Effector memory CD4-positive, alpha-beta T cell (primary cell): ENCODE data around the gene MIB2.

ENCODE experiments used
- DNase-seq, 3 donors: peaks; one replicate each; pipeline ENCODE4 v3.0.0-alpha.2; 2020
- H3K27ac ChIP-seq: 2 replicates; pipeline ENCODE4 v1.7.0; 2013; ENCODE audit warnings: mild to moderate bottlenecking, low read length, moderate library complexity; ENCODE audit not compliant: insufficient read depth, poor library complexity, severe bottlenecking
- H3K27me3 ChIP-seq: replicated peaks from 2 replicates; pipeline ENCODE4 v1.7.0; 2013; ENCODE audit warnings: mild to moderate bottlenecking, low read length; ENCODE audit not compliant: insufficient read depth, control insufficient read depth, poor library complexity, severe bottlenecking
- H3K36me3 ChIP-seq: 2 replicates; pipeline ENCODE4 v1.7.0; 2013; ENCODE audit warnings: mild to moderate bottlenecking, low read length, moderate library complexity; ENCODE audit not compliant: control insufficient read depth, insufficient read depth
- H3K4me1 ChIP-seq: 2 replicates; pipeline ENCODE4 v1.7.0; 2013; ENCODE audit warnings: low read length, mild to moderate bottlenecking; ENCODE audit not compliant: control insufficient read depth, insufficient read depth, poor library complexity, severe bottlenecking
- H3K4me3 ChIP-seq: 2 replicates; pipeline ENCODE4 v1.7.0; 2013; ENCODE audit warnings: low read length, low read depth, mild to moderate bottlenecking; ENCODE audit not compliant: insufficient read depth, poor library complexity, severe bottlenecking
- H3K9me3 ChIP-seq: 2 replicates; pipeline ENCODE4 v1.7.0; 2013; ENCODE audit warnings: mild to moderate bottlenecking, low read length, moderate library complexity; ENCODE audit not compliant: control insufficient read depth
- total RNA-seq, 3 donors: gene quantifications; one replicate each; lab custom pipeline; 2026; lab: John Stamatoyannopoulos, UW

Gene MIB2
- total RNA-seq, result 46.8 to 66.2 (median 49.5) reads per million in 3 donors

DNA sequence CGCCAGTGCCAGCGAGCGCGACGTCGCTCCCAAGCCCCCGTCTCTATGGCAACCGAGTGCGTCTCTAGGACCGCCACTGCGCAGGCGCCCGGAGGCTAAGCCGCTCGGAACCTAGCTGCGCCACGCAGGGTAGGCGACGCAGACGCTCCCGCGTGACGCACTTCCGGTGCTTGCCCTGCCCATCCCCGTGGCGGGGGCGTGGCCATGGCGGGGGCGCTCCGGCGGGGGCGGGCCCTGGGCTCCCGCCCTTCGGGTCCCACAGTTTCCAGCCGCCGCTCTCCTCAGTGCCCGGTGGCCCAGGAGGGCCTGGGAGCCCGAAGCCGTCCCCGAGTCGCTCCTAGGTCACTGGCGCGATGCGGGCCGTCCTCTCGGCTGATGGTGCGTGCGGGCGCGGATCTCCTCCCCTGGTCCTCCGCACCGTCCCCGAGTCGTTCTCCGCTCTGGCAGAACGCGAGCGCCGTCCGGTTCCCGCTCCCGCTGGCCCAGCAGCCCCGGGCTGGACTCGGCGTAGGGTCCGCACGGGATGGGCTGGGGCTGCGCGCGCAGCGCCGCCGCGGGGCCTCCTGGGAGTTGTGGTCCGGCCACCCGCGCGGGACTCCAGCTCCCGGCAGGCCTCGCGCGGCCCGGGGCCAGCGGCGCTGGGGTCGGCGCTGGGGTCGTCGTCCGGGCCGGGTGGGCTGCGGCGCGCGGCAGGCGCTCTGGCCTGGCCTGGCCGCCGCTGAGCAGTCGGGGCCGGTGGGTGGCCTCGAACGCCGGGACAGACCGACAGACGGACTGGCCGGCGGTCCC is at the start of gene MIB2:
MIB2 (plus strand) TSS at position 245 of the 789 bp plus-strand sequence. CDS start 7,953 bp downstream, outside the sequence.
- peak; percentile 96 to 98 (median 98) for DNase-seq
- Histone ChIP-seq H3K27ac (peak within 1 kb of the TSS; percentile 100), H3K27me3 (no peaks in the 10 kb centered on the region), H3K4me1 (peaks cover 14% of the 10 kb centered on the region), H3K4me3 (peak within 1 kb of the TSS; percentile 100), H3K9me3 (no peaks in the 10 kb centered on the region), H3K36me3 (no peaks in the 10 kb centered on the region)

- no peak for DNase-seq
- H3K4me3 ChIP-seq, result no peak overlapping the region
- no peaks in the 10 kb centered on the region for H3K27me3 ChIP-seq
- no peaks in the 10 kb centered on the region for H3K9me3 ChIP-seq
- H3K4me1 ChIP-seq, result peaks cover 3% of the 10 kb centered on the region
- peak overlapping the region; percentile 13 for H3K27ac ChIP-seq
- peaks cover 50% of the 10 kb centered on the region for H3K36me3 ChIP-seq
These were observed 48.0 kb upstream of the MIB2 start for GRCh38 chr1:1567152-1567875.

DNA sequence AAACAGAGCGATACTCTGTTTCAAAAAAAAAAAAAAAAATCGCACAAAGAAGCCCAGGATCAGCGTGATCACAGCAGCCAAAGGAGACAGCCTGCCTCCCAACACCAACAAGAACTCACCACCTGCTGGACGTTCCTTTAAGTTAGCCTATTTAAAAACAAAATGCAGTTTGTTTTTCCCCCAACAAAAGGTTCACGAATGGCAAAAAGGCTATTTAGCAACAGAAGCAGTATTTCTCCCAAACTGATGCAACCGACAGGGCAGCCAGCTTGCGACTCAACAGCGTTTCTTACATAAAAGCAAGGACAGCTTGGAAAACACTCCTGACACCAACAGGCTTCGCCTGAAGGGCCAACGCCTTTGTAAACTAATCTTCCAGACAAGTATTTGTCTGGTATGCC is 47.4 kb upstream of the MIB2 start:
- no peaks in the 10 kb centered on the region for H3K27me3 ChIP-seq
- no peaks in the 10 kb centered on the region for H3K9me3 ChIP-seq
- peaks cover 44% of the 10 kb centered on the region for H3K36me3 ChIP-seq
- DNase-seq, result no peak
- H3K4me1 ChIP-seq, result peaks cover 3% of the 10 kb centered on the region
- peak overlapping the region; percentile 13 for H3K27ac ChIP-seq
- H3K4me3 ChIP-seq, result no peak overlapping the region

DNA sequence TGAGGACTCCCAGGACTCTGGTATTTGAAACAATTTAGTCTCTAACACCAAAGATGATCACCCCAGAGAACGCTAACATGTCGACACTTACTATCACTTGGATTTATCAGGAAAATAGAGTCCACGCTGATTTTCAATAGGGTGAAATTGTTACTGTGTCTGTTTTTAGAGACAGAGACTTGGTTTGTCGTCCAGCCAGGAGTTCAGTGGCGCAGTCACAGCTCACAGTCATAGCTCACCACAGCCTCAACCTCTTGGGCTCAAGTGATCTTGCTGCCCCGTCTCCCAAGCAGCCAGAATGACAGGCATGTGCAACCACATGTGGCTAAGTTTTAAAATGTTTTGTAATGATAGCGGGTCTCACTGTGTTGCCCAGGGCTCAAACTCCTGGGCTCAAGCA is 46.0 kb upstream of the MIB2 start:
- H3K27ac ChIP-seq, result no peak overlapping the region

DNA sequence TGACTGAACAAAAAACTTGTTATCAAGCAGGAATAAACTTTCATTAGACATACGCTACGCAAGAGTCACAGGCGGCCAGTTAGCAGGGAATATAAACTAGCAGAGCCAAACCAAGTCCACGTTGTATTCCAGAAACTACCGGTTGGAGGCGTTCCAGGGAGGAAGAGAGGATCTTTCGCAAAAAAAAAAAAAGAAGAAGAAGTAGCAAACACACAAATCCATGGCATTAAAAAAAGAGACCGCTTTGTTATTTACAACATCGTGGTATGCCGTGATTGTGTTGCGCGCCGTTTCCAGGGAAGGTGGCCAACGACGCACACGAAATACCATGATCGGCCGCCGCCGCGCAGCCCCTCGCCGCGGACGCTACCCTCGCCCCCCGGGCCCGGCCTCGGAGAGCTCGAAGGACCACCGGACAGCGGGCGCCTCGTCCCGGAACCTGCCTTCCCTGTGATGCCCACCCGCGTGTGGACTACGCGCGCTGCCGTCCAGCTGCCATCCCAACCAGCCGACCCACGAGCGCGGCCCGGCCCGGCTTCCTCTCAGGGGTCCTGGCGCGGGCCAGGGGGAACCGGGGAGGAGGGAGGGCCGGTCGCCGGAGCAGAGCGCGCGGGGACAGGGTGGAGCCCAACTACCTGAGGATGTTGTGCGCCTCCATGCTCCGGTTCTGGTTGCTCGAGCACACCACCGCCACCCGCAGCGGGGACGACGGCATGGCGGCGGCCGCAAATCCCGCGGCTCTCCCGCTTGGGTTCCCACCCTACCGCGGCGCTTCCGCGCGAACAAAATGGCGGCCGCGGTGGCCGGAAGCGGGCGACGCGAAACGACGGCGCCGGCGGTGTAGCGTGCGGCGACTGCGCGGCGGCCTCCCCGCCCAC is 41.2 kb upstream of the MIB2 start:
- Histone ChIP-seq H3K27ac (peak overlapping the region; percentile 99), H3K4me3 (peak overlapping the region; percentile 99), H3K9me3 (no peaks in the 10 kb centered on the region), H3K27me3 (no peaks in the 10 kb centered on the region), H3K4me1 (peaks cover 10% of the 10 kb centered on the region), H3K36me3 (peaks cover 10% of the 10 kb centered on the region)
- DNase-seq, result peak; percentile 66 to 68 (median 66)

More for the DNA sequence above, 46.0 kb upstream of the MIB2 start:
- Histone ChIP-seq H3K9me3 (no peaks in the 10 kb centered on the region), H3K36me3 (peaks cover 32% of the 10 kb centered on the region), H3K4me1 (peaks cover 3% of the 10 kb centered on the region), H3K27me3 (no peaks in the 10 kb centered on the region), H3K4me3 (no peak overlapping the region)
- no peak for DNase-seq

DNA sequence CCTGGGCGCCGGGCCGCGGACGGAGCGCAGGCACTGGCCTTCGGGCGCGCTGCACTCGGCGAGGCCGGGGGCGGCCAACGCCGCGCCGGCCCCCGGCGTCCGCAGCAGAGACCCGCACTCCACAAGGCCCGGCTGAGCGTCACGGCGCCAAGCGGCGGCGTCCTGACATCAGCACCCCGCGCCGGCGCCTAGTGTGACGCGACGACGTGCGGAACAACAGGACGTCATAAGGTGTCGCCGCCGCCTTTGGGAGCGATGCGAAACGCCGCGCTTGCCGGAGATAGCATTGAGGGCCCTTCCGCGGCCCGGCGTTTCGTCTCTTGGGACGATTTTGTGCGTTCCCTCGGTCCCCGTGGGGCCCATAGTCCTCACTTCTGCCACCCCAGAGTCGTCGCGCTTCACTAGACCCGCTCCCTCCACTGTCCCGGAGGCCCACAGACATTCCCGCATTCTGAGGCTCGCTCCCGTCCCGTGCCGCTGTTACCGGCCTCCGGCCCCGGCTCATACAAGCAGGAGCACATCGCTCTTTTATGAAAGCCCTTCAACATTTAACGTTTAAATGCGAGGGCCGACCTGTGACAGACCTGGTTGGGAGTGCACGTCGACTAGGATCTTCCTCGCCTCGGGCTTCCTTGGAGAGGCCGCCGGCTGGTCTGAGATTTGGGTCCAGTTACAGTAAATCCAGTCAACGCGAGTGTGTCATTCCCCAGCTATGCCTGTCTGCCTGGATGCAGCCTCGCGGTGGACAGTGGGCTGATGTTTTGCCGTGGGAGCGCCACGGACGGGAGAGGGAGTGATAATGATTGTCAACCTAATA is 40.4 kb upstream of the MIB2 start, which contains the start of gene SSU72:
SSU72 (minus strand) TSS at position 143 of the 817 bp plus-strand sequence. CDS start 306 bp downstream, outside the sequence.
- Histone ChIP-seq H3K9me3 (no peaks in the 10 kb centered on the region), H3K27ac (peak within 1 kb of the TSS; percentile 99), H3K4me3 (peak within 1 kb of the TSS; percentile 99), H3K27me3 (no peaks in the 10 kb centered on the region), H3K36me3 (peaks cover 7% of the 10 kb centered on the region), H3K4me1 (peaks cover 10% of the 10 kb centered on the region)
- peak; percentile 85 to 89 (median 87) for DNase-seq

- H3K9me3 ChIP-seq, result no peaks in the 10 kb centered on the region
- no peak overlapping the region for H3K4me3 ChIP-seq
- H3K27me3 ChIP-seq, result no peaks in the 10 kb centered on the region
- H3K4me1 ChIP-seq, result peaks cover 7% of the 10 kb centered on the region
- no peak for DNase-seq
- no peaks in the 10 kb centered on the region for H3K36me3 ChIP-seq
- no peak overlapping the region for H3K27ac ChIP-seq
These were observed 37.8 kb upstream of the MIB2 start for GRCh38 chr1:1577367-1578011.

DNA sequence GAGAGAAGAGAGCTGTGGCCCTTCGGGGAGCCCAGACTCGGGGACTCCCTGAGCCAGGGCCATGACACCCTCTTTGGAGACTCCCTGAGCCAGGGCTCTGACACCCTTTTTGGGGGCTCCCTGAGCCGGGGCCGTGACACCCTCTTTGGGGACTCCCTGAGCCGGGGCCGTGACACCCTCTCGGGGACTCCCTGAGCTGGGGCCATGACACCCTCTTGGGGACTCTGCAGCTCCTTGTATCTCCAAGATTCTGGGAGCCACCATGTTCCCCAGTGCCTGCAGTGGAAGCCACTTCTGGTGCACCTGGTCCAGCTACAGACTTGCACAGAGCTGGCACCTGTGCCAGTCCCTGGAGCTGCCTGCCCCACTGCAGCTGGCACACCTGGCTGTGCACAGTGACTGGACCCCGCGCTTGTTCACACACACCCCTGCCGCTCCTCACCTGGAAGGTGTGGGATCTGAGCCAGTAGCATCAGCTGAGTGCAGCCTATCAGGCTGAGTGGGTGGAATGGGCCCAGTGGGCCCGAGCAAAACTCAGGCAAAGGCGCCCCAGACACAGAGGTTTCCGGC is 36.8 kb upstream of the MIB2 start:
- Histone ChIP-seq H3K9me3 (no peaks in the 10 kb centered on the region), H3K36me3 (no peaks in the 10 kb centered on the region), H3K27ac (no peak overlapping the region), H3K4me1 (peaks cover 7% of the 10 kb centered on the region), H3K27me3 (no peaks in the 10 kb centered on the region), H3K4me3 (no peak overlapping the region)
- DNase-seq, result no peak
